Sigmoid colon (tissue), 3 donors: Measurements from ENCODE around the gene ENPP6.

Experiments
- CTCF ChIP-seq, 4 experiments: fragments of 450-650 bp in 3 of 4; fragments of 200-600 bp in 1 of 4; IDR thresholded peaks; one replicate each; pipeline ENCODE4 v1.5.1; 2016 to 2019; ENCODE audit warnings: antibody characterized with exemption in 4 of 4, mild to moderate bottlenecking in 3 of 4, moderate library complexity in 2 of 4
- POLR2A ChIP-seq, 2 donors: fragments of 450-650 bp; IDR thresholded peaks; one replicate each; pipeline ENCODE4 v1.6.1; 2016; ENCODE audit warnings: antibody characterized with exemption in 2 of 2, mild to moderate bottlenecking in 2 of 2, moderate library complexity in 2 of 2

GRCh38 chr4:184112006-184112550 lies 105.6 kb downstream of the ENPP6 start:
- TF ChIP-seq CTCF (IDR thresholded peaks at IDR 0.05), result no peak
- no peak for TF ChIP-seq POLR2A (IDR thresholded peaks at IDR 0.05)
